GM20431 (cell line): ENCODE results near the gene IFT81.
"Not testable (repeated sequence)": the region's sequence is repeated elsewhere in the genome, so short reads cannot be mapped to it uniquely, and the experiment has no call there.

Experiments
- in situ Hi-C: fragments of 300-500 bp; cut with MseI, MboI; formaldehyde crosslinking; loops from one replicate; pipeline ENCODE4 v1.15.0; 2020; ENCODE audit warnings: low sequenced_read_pairs; ENCODE audit not compliant: unreplicated experiment

Gene IFT81

GRCh38 chr12:110193196-110193595, 69.0 kb downstream of the IFT81 start:
- in situ Hi-C loops: no loop called here

GRCh38 chr12:110197003-110197402, 72.8 kb downstream of the IFT81 start:
- in situ Hi-C loops: no loop called here

- in situ Hi-C loops: no loop called here
Measured at GRCh38 chr12:110198386-110198785, 74.2 kb downstream of the IFT81 start.

- in situ Hi-C loops: no loop called here
Measured at GRCh38 chr12:110199339-110200123, 75.4 kb downstream of the IFT81 start.

- in situ Hi-C loops: no loop called here
Measured at GRCh38 chr12:110200124-110200417, 75.9 kb downstream of the IFT81 start.

GRCh38 chr12:110201995-110202394, 77.8 kb downstream of the IFT81 start:
- in situ Hi-C loops: no loop called here

GRCh38 chr12:110203546-110203945, 79.4 kb downstream of the IFT81 start:
- in situ Hi-C loops: no loop called here

GRCh38 chr12:110205931-110206330, 81.8 kb downstream of the IFT81 start:
- in situ Hi-C loops: no loop called here

GRCh38 chr12:110211639-110212536, 87.7 kb downstream of the IFT81 start:
- in situ Hi-C loops: not testable (repeated sequence)

GRCh38 chr12:110217996-110218674, 94.0 kb downstream of the IFT81 start:
- in situ Hi-C loops: no loop called here

GRCh38 chr12:110222027-110222426, 97.9 kb downstream of the IFT81 start:
- in situ Hi-C loops: no loop called here

- in situ Hi-C loops: no loop called here
Measured at GRCh38 chr12:110222433-110222832, 98.3 kb downstream of the IFT81 start.

- in situ Hi-C loops: no loop called here
Measured at GRCh38 chr12:110223777-110224378, 99.7 kb downstream of the IFT81 start.

- in situ Hi-C loops: loop anchor here (25.0 kb wide), 1 partner anchor 112 kb away; the partner anchor contains the start of gene IFT81
Measured at GRCh38 chr12:110224379-110225304, 100.5 kb downstream of the IFT81 start.

- in situ Hi-C loops: loop anchor here (25.0 kb wide), 1 partner anchor 115 kb away; the partner anchor contains the start of gene IFT81
Measured at GRCh38 chr12:110227138-110227537, 103.0 kb downstream of the IFT81 start.

GRCh38 chr12:110228348-110228747, 104.2 kb downstream of the IFT81 start:
- in situ Hi-C loops: loop anchor here (25.0 kb wide), 1 partner anchor 116 kb away; the partner anchor contains the start of gene IFT81

- in situ Hi-C loops: loop anchor here (25.0 kb wide), 1 partner anchor 116 kb away; the partner anchor contains the start of gene IFT81
Measured at GRCh38 chr12:110228756-110229155, 104.6 kb downstream of the IFT81 start.

- in situ Hi-C loops: loop anchor here (25.0 kb wide), 1 partner anchor 117 kb away; the partner anchor contains the start of gene IFT81
Measured at GRCh38 chr12:110229409-110229808, 105.3 kb downstream of the IFT81 start.

GRCh38 chr12:110230655-110231054, 106.5 kb downstream of the IFT81 start:
- in situ Hi-C loops: loop anchor here (25.0 kb wide), 1 partner anchor 118 kb away; the partner anchor contains the start of gene IFT81
